ENCODE results near the gene ATAD3B. TPM values are rescaled to one million over a fixed set of nuclear protein-coding genes. Genes with fewer than 3 reads are reported as not detected.

The ATAD3B gene
- total RNA-seq, 6 donors from 2014 or later: 19.9 to 120 (median 26.9) TPM

DNA sequence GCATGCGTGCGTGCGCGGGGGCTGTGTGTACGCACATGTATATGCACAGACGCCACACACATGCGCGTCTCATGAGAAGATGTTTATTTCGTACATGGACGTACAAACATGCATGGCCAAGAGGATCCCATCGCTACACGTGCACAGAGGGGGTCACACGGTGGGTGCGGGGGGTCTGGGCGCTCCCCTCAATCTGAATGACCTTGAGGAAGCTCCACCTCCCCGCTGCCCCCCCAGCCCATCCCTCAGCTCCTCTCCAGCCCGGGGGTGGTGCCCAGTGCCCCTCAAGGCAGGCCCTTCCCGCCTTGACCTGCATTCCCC lies 67.4 kb downstream of the ATAD3B start:
- Histone ChIP-seq H3K27me3 (no peaks in the 10 kb centered on the region), H3K27ac (peak overlapping the region in 2 of 4 donors; percentile 65 to 83), H3K4me1 (peaks cover 17 to 29% (median 18%) of the 10 kb centered on the region in 4 donors), H3K9me3 (no peaks in the 10 kb centered on the region), H3K36me3 (peaks cover 0 to 39% (median 27%) of the 10 kb centered on the region in 4 donors), H3K4me3 (peak overlapping the region in 2 of 4 donors; percentile 66 to 71)
- TF ChIP-seq POLR2AphosphoS5 (IDR thresholded peaks at IDR 0.05) (no peak), POLR2A (IDR thresholded peaks at IDR 0.05) (no peak), EP300 (IDR thresholded peaks at IDR 0.05) (no peak)
- TF ChIP-seq, protein P1, sequence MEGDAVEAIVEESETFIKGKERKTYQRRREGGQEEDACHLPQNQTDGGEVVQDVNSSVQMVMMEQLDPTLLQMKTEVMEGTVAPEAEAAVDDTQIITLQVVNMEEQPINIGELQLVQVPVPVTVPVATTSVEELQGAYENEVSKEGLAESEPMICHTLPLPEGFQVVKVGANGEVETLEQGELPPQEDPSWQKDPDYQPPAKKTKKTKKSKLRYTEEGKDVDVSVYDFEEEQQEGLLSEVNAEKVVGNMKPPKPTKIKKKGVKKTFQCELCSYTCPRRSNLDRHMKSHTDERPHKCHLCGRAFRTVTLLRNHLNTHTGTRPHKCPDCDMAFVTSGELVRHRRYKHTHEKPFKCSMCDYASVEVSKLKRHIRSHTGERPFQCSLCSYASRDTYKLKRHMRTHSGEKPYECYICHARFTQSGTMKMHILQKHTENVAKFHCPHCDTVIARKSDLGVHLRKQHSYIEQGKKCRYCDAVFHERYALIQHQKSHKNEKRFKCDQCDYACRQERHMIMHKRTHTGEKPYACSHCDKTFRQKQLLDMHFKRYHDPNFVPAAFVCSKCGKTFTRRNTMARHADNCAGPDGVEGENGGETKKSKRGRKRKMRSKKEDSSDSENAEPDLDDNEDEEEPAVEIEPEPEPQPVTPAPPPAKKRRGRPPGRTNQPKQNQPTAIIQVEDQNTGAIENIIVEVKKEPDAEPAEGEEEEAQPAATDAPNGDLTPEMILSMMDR (IDR thresholded peaks at IDR 0.05): no peak
- 86 to 100% methylated on average over 8 to 18 of the region's 18 CpGs for WGBS, 2 donors
- ATAC-seq (ENCODE audit: low FRiP score in 2 of 2) (no peak), DNase-seq (peak in 1 of 2 donors; percentile 79)

DNA sequence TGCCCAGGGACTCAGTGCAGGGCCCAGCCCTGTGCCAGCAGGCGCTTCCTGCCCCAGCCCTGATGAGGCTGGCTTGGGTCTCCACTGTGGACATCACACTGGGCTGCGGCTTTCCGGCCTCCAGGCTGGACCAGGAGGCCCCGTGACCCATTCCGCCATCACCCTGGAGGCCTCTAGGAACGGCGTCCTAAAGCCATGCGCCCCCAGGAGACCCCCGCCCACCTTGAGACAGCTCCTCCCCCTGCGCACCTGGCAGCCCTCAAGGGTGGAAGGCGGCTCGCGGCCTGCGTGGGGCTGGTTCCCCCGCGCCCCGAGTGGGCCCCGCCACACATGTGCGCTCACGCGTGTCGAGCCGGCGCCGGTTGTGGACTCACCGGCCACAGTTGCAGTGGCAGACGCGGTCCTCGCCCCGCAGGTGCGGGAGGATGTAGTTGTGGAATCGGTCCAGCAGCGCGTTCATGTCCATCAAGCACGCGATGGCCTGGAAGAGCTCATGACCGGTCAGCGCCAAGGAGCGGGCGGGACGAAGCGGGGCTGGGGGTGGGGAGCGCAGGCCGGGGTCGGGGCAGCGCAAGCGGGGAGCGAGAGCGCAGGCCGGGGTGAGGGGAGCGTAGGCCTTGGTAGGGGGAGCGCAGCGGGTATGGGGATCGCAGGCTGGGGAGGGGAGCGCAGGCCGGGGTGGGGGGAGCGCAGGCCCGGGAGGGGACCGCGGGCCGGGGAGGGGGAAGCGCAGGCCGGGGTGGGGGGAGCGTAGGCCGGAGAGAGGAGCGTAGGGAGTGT lies 67.9 kb downstream of the ATAD3B start:
- no peak for TF ChIP-seq EP300 (IDR thresholded peaks at IDR 0.05)
- TF ChIP-seq POLR2AphosphoS5 (IDR thresholded peaks at IDR 0.05): no peak
- TF ChIP-seq, protein P1 (IDR thresholded peaks at IDR 0.05): no peak
- no peak for TF ChIP-seq POLR2A (IDR thresholded peaks at IDR 0.05)
- peak overlapping the region in 3 of 4 donors; percentile 24 to 83 (median 65) for H3K27ac ChIP-seq
- H3K27me3 ChIP-seq: no peaks in the 10 kb centered on the region
- H3K36me3 ChIP-seq: peaks cover 0 to 40% (median 25%) of the 10 kb centered on the region in 4 donors
- H3K9me3 ChIP-seq: no peaks in the 10 kb centered on the region
- H3K4me3 ChIP-seq: peak overlapping the region; percentile 45 to 78 (median 68)
- peaks cover 17 to 29% (median 18%) of the 10 kb centered on the region in 4 donors for H3K4me1 ChIP-seq
- peak in 1 of 2 donors; percentile 87 for DNase-seq
- no peak for ATAC-seq (ENCODE audit: low FRiP score in 2 of 2)
- 27 to 33% methylated on average over 36 to 37 of the region's 66 CpGs for WGBS, 2 donors

DNA sequence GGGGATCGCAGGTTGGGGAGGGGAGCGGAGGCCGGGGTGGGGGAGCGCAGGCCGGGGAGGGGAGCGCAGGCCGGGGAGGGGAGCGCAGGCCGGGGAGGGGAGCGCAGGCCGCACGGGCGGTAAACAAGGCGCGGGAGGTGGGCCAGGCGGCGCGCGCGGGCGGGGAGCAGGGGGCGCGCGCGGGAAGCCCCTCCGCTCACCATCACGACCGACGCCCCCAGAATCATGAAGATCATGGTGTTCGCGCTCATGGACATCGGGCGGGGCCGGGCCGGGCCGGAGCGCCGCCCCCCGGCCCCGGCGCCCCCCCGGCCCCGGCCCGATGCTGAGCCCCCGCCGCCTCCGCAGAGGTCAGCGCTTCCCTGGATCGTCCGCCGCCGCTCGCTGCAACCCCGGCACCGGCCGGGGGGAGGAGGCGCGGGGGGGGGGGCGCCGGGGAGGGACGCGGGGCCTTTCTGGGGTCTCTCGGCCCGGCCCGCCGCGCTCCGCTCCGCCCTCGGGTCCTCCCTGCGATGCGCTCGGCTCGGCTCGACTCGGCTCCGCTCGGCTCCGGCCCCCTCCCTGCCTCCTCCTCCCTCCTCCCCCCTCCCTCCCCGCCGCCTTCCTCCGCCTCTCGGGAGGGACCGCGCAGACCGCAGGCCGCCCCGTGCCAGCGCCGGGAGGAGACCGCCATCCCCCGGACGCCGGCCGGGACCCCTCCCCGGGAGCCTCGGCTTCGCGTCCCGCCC lies 68.7 kb downstream of the ATAD3B start, which contains the start of gene TMEM240:
TSS of gene TMEM240 (minus strand) at position 535 of the 728 bp plus-strand sequence. CDS start at position 257, 278 bp downstream.
- WGBS, 2 donors: 0 to 5% methylated on average over 1 to 11 of the region's 100 CpGs
- Histone ChIP-seq H3K9me3 (no peaks in the 10 kb centered on the region), H3K4me1 (peaks cover 17 to 29% (median 18%) of the 10 kb centered on the region in 4 donors), H3K27ac (peak within 1 kb of the TSS; percentile 57 to 83 (median 61)), H3K27me3 (no peaks in the 10 kb centered on the region), H3K4me3 (peak within 1 kb of the TSS; percentile 45 to 78 (median 68)), H3K36me3 (peaks cover 0 to 38% (median 21%) of the 10 kb centered on the region in 4 donors)
- ATAC-seq (ENCODE audit: low FRiP score in 2 of 2): peak in 1 of 2 donors; percentile 89
- TF ChIP-seq EP300 (IDR thresholded peaks at IDR 0.05): no peak
- TF ChIP-seq, protein P1 (IDR thresholded peaks at IDR 0.05): no peak
- no peak for TF ChIP-seq POLR2AphosphoS5 (IDR thresholded peaks at IDR 0.05)
- no peak for TF ChIP-seq POLR2A (IDR thresholded peaks at IDR 0.05)
- peak; percentile 66 to 93 for DNase-seq

DNA sequence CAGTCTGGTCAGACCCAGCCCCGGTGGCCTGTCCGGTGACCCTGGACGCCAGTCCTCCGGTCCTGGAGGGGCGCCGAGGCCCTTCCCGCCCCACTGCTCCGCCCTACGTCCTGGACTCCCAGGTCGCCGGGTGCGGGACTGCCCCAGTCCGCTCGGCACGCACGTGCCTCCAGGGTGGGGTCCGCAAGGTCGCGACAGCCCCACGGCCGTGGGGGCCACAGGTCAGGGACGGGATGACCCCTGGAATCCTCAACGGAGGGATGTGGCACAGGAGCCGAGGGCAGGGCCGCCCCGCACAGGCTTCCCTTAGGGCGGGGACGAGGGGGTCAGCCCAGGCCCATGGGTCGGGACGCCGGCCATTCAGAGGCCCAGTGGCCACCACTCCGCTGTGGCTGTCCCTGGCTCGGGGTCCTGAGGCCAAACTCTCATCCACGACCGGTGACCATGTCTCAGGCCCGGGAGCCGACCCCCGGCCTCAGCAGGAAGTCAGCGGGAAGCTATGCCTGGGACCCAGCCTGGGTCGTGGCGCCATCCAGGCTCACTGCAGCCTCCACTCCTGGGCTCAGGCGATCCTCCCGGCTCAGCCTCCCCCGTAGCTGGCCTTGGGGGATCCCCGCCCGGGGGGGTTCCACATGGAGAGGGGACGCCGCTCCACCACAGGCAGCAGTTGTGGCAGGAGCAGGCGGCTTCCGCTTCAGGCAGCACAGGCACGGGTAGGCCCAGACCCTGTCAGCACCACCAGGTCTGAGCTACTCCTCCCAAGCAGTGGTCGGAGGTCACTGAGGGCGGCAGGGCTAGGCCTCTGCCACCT lies 69.5 kb downstream of the ATAD3B start:
- ATAC-seq (ENCODE audit: low FRiP score in 2 of 2) (peak in 1 of 2 donors; percentile 52), DNase-seq (peak in 1 of 2 donors; percentile 85)
- Histone ChIP-seq H3K36me3 (peaks cover 0 to 33% (median 21%) of the 10 kb centered on the region in 4 donors), H3K27ac (peak overlapping the region; percentile 57 to 83 (median 61)), H3K4me3 (peak overlapping the region; percentile 45 to 78 (median 68)), H3K27me3 (no peaks in the 10 kb centered on the region), H3K4me1 (peaks cover 17 to 29% (median 18%) of the 10 kb centered on the region in 4 donors), H3K9me3 (no peaks in the 10 kb centered on the region)
- TF ChIP-seq, protein P1 (IDR thresholded peaks at IDR 0.05): no peak
- no peak for TF ChIP-seq POLR2A (IDR thresholded peaks at IDR 0.05)
- TF ChIP-seq POLR2AphosphoS5 (IDR thresholded peaks at IDR 0.05): no peak
- TF ChIP-seq EP300 (IDR thresholded peaks at IDR 0.05): no peak
- WGBS, 2 donors: 45 to 61% methylated on average over 20 to 29 of the region's 53 CpGs
